Measurements from ENCODE around the gene DMTF1.

Gene DMTF1

DNA sequence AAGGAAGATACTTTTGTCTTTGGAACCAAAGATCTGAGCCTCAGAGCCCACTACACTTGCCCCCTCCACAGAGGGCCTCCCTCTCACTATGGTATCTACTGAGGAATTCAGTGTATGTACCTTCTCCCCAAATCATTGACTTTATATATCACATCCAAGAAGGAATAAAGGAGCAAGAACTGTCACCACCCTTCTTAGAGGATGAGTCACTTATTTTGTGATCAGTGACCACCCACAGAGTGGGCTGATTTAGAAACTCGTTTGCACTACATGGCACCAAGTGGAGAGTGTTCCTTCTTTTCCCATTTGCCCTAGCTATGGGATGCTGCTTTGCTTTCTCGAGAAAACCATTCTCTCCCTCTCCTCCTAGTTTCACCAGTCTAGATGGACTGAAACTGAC lies 61.6 kb downstream of the DMTF1 start:
- Histone ChIP-seq H3K27me3 (no peaks in the 10 kb centered on the region), H3K4me1 (ENCODE audit: control insufficient read depth in 1 of 2, insufficient read depth in 1 of 2, low read depth in 1 of 2, low read length in 1 of 2) (peaks cover 16 to 17% of the 10 kb centered on the region in 2 experiments), H3K4me3 (ENCODE audit: low read depth in 1 of 2, low read length in 1 of 2) (no peak overlapping the region), H3K27ac (no peak overlapping the region), H3K9me3 (no peaks in the 10 kb centered on the region), H3K36me3 (no peaks in the 10 kb centered on the region)
- TF ChIP-seq, protein P1, sequence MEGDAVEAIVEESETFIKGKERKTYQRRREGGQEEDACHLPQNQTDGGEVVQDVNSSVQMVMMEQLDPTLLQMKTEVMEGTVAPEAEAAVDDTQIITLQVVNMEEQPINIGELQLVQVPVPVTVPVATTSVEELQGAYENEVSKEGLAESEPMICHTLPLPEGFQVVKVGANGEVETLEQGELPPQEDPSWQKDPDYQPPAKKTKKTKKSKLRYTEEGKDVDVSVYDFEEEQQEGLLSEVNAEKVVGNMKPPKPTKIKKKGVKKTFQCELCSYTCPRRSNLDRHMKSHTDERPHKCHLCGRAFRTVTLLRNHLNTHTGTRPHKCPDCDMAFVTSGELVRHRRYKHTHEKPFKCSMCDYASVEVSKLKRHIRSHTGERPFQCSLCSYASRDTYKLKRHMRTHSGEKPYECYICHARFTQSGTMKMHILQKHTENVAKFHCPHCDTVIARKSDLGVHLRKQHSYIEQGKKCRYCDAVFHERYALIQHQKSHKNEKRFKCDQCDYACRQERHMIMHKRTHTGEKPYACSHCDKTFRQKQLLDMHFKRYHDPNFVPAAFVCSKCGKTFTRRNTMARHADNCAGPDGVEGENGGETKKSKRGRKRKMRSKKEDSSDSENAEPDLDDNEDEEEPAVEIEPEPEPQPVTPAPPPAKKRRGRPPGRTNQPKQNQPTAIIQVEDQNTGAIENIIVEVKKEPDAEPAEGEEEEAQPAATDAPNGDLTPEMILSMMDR (IDR thresholded peaks at IDR 0.05), result no peak

DNA sequence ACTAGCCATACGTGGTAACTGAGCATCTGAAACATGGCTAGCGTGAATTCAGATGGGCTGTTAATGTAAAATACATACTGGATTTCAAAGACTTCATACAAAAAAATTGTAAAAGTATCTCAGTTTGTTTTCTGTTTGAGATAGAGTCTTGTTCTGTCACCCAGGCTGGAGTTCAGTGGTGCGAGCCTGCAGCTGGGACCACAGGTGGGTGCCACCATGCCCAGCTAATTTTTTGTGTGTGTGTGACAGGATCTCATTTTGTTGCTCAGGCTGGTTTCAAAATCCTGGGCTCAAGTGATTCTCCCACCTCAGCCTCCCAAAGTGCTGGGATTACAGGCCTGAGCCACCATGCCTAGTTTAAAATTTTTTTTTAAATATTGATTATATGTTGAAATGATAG lies 62.8 kb downstream of the DMTF1 start:
- H3K27ac ChIP-seq, result no peak overlapping the region
- no peaks in the 10 kb centered on the region for H3K36me3 ChIP-seq
- H3K27me3 ChIP-seq, result peaks cover 3% of the 10 kb centered on the region
- no peaks in the 10 kb centered on the region for H3K9me3 ChIP-seq
- peaks cover 19 to 22% of the 10 kb centered on the region in 2 experiments for H3K4me1 ChIP-seq (ENCODE audit: control insufficient read depth in 1 of 2, insufficient read depth in 1 of 2, low read depth in 1 of 2, low read length in 1 of 2)
- H3K4me3 ChIP-seq (ENCODE audit: low read depth in 1 of 2, low read length in 1 of 2), result no peak overlapping the region
- TF ChIP-seq, protein P1 (IDR thresholded peaks at IDR 0.05), result no peak

GRCh38 chr7:87216701-87217508 lies 64.7 kb downstream of the DMTF1 start:
- peaks cover 28 to 30% of the 10 kb centered on the region in 2 experiments for H3K4me1 ChIP-seq (ENCODE audit: control insufficient read depth in 1 of 2, insufficient read depth in 1 of 2, low read depth in 1 of 2, low read length in 1 of 2)
- H3K27ac ChIP-seq, result no peak overlapping the region
- no peaks in the 10 kb centered on the region for H3K9me3 ChIP-seq
- H3K27me3 ChIP-seq, result peaks cover 22% of the 10 kb centered on the region
- H3K4me3 ChIP-seq (ENCODE audit: low read depth in 1 of 2, low read length in 1 of 2), result no peak overlapping the region
- TF ChIP-seq, protein P1 (IDR thresholded peaks at IDR 0.05), result no peak
- H3K36me3 ChIP-seq, result no peaks in the 10 kb centered on the region

GRCh38 chr7:87217983-87218653 lies 65.9 kb downstream of the DMTF1 start:
- peaks cover 21 to 26% of the 10 kb centered on the region in 2 experiments for H3K4me1 ChIP-seq (ENCODE audit: control insufficient read depth in 1 of 2, insufficient read depth in 1 of 2, low read depth in 1 of 2, low read length in 1 of 2)
- H3K27me3 ChIP-seq, result peaks cover 34% of the 10 kb centered on the region
- no peak overlapping the region for H3K27ac ChIP-seq
- no peaks in the 10 kb centered on the region for H3K9me3 ChIP-seq
- peak overlapping the region; percentile 83 to 88 for H3K4me3 ChIP-seq (ENCODE audit: low read depth in 1 of 2, low read length in 1 of 2)
- H3K36me3 ChIP-seq, result no peaks in the 10 kb centered on the region
- TF ChIP-seq, protein P1 (IDR thresholded peaks at IDR 0.05), result no peak

DNA sequence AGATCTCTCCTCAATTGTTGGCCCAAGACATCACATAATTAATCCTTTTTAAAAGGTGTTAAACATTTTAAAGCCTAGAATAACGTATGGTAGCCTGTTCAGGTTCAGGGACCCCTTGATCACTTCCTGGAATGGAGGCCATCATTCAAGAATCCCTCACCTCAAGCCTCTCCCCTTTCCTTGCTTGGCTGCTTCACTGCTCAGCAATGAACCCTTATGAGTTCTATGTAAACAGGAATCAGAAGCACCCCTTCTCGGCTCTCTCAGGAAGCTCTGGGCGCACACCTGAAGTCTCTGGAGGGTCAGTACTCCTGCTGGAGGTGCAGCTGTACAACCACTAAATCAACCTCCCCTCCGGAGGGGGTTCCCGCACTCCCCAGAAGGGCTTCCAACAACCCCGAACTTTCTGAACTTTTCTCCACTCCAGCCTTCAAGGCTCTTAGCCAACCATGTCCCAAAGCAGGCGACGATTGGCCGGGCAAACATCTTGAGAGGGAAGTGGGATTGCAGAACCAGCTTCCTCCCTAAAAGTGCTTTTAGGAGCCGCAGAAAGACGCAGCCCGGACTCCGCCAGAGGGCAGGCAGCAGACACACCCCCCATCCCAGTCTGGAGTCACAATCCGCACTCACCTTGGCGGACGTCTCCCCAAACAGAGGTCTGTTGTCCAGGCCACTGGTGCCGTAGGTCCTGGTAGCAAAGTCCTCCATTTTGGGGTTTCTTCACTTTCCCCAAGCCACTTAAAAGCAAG lies 66.7 kb downstream of the DMTF1 start:
- no peaks in the 10 kb centered on the region for H3K36me3 ChIP-seq

More for the DNA sequence above, 66.7 kb downstream of the DMTF1 start:
- H3K27ac ChIP-seq, result peak overlapping the region; percentile 87
- peak overlapping the region; percentile 83 to 88 for H3K4me3 ChIP-seq (ENCODE audit: low read depth in 1 of 2, low read length in 1 of 2)
- peaks cover 42% of the 10 kb centered on the region for H3K27me3 ChIP-seq
- TF ChIP-seq, protein P1 (IDR thresholded peaks at IDR 0.05), result no peak
- H3K9me3 ChIP-seq, result no peaks in the 10 kb centered on the region
- peaks cover 21 to 26% of the 10 kb centered on the region in 2 experiments for H3K4me1 ChIP-seq (ENCODE audit: control insufficient read depth in 1 of 2, insufficient read depth in 1 of 2, low read depth in 1 of 2, low read length in 1 of 2)

All from neutrophil (primary cell).